NCI-H2227 treated with DMSO at 0.1 percent for 48 hours (cell line): ENCODE measurements around the gene BBX.

Experiments
- DNase-seq: peaks from one replicate; lab custom pipeline; 2025; lab: John Stamatoyannopoulos, UW

BBX gene

DNA sequence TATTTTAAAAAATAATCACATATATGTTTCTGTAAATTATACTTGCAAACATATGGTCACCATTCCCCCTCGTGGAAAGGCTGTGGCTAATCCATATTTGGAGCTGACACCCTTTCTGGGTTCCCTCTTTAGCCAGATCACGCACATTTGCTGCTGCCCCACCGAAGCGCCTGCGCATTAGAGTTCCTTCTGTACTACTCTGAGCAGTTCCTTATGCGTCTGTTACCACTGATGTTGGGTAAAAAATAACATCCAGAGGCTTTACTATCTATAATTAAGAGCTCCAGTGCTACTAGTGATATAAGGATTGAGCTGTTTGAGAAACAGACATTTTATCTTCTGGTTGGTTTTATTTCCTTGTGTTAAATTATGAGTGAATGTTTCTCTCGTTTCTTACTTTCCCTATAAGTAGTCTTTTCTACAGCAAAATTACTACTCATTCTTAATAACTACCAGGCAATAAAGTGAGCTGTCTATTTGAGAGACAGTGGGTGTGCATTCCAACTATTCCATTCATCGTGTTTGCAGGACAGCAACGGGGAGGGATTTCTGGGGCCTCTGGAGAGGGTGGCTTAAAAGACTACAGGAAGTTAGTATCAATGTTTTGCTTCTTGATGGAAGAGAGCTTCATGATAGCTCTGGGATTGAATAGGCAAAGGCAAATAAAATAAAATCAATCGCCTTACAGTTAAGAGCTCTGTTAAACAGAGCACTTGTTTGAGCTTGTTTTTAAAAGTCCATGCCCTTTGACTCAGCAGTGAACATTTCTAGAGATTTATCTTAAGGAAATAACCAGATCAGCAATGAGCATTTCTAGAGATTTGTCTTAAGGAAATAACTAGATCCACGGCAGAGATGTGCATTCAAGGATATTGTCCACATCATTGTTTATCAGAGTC lies 322.9 kb downstream of the BBX start:
- DNase-seq = no peak

- peak; percentile 36 for DNase-seq
These were observed 323.6 kb downstream of the BBX start for GRCh38 chr3:107846279-107846852.

DNA sequence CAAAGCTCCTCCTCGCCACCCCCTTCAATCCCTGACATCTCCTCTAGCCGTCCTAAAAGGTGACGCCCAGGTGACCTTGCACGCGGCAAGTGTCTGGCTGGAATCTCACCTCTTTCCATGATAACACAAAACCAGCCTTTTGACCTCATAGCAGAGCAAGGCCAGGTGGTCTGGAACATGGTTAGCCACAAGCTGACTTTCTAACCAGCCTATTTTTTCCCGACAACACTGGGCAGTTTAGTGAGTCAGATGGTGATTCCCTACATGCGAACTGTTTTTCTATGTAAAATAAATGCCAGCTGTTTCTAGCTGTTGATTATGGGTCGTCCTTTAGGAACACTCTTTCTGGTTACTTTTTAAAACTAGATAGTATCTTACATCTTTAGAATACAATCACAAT lies 325.0 kb downstream of the BBX start:
- no peak for DNase-seq

- DNase-seq = no peak
These were observed 325.7 kb downstream of the BBX start for GRCh38 chr3:107848351-107848915.

DNA sequence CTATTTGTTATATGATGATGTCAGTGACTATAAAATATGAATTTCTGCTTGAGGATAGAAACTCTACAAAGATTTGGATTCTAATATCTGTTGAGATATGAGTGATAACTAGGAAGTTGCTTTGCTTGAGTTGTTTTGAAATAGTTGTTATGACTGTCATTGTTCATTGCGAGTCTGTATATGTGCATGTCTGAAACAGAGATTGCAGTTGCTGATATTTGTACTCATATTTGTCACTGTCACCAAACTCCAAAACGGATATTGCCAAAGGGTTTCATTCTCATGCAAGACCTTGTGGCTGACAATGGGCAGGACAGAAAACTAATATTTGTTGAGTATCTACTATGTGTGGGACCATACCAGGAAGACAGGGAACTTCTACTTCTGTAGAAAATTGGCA lies 327.9 kb downstream of the BBX start:
- DNase-seq = no peak

GRCh38 chr3:107853821-107854220 lies 331.1 kb downstream of the BBX start:
- DNase-seq = no peak

DNA sequence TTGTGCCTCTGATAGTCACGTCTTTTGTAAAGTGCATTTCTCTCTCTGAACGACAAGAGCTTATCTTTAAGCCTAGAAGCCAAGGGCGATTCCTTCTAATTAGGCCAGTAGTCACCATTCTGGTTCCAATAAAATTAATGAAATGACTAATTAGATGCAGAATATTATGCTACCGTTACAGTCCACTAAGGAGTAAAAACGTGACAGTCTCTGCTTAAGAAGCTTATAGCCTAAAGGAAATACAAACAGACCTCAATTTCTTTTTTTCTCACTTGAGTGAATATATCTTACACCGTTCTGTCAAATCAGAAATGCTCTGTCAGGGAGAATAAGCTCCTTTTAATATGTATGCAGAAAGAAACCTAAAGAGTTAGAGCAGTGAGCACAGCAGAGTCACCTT lies 332.0 kb downstream of the BBX start:
- no peak for DNase-seq

DNA sequence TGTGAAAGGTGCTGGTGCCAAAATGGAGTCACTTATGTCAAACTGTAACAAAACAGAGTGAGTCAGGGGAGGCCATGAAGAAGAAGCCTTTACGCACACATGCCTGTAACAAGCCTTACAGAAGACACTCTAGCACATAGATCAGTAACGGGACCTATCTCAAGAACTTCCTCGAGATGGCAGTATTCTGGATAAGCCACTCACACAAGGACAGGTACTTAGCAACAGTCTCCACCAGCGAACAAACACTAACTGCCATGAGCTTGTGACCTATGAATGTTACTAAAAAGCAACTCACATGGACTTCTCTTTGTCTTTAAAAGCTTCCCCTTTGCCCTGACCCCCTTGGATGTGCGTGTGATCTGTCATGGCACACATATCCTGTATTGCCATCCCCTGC lies 332.9 kb downstream of the BBX start:
- DNase-seq = no peak

DNA sequence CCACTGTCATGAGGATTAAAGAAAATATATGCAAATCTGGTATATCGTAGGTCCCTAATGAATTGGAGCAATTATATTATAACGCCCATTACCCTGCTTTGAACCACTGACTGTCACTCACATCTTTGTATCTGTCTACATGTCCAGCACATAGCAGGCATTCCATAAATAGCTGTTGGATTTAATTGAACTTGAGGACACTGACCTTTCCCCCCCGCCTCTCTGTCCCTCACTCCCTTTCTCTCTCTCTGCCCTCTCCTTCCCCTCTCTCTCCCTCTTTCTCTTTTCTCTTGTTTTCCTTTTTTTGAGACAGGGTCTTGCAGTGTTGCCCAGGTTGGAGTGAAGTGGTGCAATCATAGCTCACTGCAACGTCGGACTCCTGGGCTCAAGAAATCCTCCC lies 335.1 kb downstream of the BBX start:
- DNase-seq = no peak

GRCh38 chr3:107858876-107859275 lies 336.1 kb downstream of the BBX start:
- no peak for DNase-seq
